Stimulated activated CD4-positive, alpha-beta T cell treated with anti-CD3 and anti-CD28 coated beads, Interleukin-2, amount 100 ng/mL, for 48 hours (primary cell): ENCODE measurements around the gene DSTN.

Experiments
- DNase-seq, 2 donors: peaks; one replicate each; pipeline ENCODE4 v3.0.0-alpha.2; 2020

DSTN gene

DNA sequence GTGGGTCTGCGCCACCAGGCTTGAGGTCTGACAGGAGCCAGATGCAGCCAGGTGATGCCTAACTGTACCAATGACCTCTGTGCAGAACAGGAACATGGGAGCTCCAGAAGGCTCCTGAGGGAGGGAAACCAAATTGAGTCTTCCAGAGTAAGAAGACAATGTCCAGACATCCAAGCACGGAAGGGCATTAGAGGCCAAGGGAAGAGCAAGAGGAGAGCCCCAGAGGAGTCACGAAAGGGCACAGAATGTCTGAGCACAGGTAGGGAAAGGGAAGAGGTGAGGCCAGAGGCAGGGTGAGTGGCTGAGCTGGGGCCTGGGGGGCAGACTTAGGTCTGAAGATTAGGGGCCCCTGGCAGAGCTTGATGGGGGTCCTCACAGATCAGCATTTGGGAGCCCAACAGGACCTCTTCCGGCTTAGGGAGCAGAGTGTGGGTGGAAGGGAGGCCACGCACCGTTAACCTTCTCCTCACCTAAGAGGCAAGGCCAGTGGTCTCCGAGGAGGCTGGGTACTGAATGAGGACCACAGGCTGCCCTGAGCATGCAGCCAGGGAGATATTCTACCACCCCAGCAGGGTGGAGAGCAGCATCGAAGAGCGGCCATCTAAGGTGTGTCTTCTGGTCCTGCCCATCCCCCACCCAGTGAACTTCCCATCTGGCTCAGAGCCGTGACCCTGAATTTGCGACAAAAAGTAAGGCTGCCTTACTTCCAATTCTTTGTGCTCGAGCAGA lies 70.4 kb downstream of the DSTN start:
- DNase-seq = no peak

DNA sequence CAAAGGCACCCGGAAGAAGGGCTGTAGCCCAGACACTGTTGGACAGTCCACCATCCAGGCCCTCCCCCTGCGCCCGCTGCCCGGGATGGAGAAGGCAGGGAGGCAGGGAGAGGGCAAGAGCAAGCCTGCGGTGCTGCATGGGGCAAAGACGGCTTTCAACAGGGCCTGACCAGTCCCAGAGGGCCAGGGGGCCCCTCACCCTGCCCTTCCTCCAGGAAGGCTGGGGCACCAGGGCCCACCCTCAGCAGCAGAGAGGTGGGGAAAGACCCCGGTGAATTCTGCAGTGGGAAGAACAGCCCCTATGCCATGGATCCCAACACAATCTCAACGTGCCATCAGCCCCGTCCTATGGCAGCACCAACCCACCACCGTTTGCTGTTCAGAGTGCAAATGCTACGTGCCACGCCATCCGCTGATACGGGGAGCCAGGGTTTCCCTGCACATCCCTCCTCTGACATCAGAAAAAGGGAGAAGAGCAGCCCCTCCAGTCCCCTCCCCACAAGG lies 71.1 kb downstream of the DSTN start:
- DNase-seq = no peak

DNA sequence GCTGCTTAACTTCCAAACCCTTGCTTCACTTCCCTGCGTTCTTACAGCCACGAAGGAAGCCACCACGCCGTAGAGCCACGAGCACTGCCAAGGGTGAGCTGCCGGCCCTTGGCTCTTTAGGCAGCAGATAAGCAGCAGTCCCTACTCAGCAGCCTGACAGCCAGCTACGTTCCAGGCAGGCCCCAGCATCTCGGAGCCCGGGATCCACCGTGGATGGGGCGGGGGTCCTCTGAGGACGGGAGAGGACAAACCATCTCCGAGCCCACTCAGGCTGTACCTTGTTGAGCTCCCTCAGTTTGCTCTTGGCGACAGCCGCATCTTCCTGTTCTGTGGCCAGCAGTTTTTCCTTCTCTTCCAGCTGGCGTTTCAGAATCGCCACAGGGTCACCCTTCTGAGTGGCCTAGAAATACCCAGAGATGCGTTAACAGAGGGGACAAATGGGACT lies 71.7 kb downstream of the DSTN start:
- no peak for DNase-seq

GRCh38 chr20:17641993-17642392 lies 72.1 kb downstream of the DSTN start:
- no peak for DNase-seq

- DNase-seq = no peak
These were observed 72.8 kb downstream of the DSTN start for GRCh38 chr20:17642404-17643269.

GRCh38 chr20:17643531-17644188 lies 73.8 kb downstream of the DSTN start:
- DNase-seq = no peak

DNA sequence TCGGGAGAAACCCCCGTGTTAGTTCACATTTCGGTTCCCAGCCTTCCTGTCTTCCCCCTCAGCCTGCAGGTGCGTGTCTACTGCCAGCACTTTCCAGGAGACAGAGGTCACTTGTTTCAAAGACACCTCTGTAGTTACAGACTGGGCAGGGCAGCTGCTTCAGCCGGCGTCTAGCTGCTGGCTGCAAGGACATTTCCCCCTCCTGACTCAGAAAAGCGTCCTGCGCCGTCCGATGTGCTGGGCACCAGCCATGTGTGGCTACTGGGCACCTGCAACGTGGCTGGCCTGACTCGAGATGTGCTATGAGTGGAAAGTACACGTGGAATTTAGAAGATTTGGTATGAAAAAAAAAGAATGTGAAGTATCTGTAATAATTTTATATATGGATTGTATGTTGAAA lies 74.6 kb downstream of the DSTN start:
- no peak for DNase-seq

DNA sequence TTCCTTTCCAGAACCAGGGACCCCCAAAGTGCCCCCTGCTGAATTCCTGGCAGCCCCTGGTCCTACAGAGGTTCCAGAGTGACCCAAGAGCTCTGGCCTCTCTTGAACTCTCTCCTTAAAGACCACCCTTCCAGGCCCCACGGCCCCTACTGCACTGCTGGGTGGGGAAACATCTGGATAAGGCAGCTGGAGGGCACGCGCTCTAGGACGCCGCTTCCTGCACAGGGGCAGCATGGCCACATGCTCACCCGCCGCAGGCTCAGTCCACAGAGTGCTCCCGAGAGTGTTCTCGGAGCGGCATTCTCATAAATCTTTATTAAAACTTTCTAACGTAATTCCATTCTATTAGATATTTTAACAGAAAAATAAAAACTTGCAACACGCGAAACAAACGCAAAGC lies 75.1 kb downstream of the DSTN start:
- no peak for DNase-seq

- DNase-seq = no peak
These were observed 75.8 kb downstream of the DSTN start for GRCh38 chr20:17645546-17646208.

GRCh38 chr20:17646209-17646960 lies 76.5 kb downstream of the DSTN start:
- no peak for DNase-seq

GRCh38 chr20:17646961-17647301 lies 77.1 kb downstream of the DSTN start:
- no peak for DNase-seq

GRCh38 chr20:17647391-17648314 lies 77.8 kb downstream of the DSTN start:
- DNase-seq = no peak

DNA sequence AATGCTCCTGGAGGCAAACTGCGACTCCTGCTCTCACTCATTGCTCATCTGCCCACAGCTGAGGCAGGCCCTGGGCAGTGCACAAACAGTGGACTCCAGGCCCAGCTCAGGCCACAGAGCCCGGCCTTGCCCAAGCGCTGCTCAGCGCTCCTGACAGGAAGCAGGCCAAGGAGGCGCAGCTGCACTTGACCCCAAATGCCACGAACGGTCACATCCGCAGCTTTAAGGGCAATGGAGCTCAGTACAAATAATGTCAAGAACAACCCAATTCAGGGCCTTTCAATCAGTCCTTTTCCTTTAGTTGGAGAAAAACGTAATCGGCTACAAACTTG lies 78.4 kb downstream of the DSTN start:
- DNase-seq = no peak

- DNase-seq = peak in 1 of 2 donors; percentile 12
These were observed 79.2 kb downstream of the DSTN start for GRCh38 chr20:17648791-17649730.

GRCh38 chr20:17650301-17651128 lies 80.6 kb downstream of the DSTN start:
- DNase-seq = no peak

GRCh38 chr20:17651129-17651759 lies 81.4 kb downstream of the DSTN start:
- DNase-seq = no peak

- DNase-seq = no peak
These were observed 82.0 kb downstream of the DSTN start for GRCh38 chr20:17651760-17652388.

- no peak for DNase-seq
These were observed 82.5 kb downstream of the DSTN start for GRCh38 chr20:17652411-17652810.
